HG03378 (cell line): ENCODE data around the gene PRPH2.
"Not testable (repeated sequence)": the region's sequence is repeated elsewhere in the genome, so short reads cannot be mapped to it uniquely, and the experiment has no call there.

Experiments
- ATAC-seq: cut with Tn5 transposase; IDR thresholded peaks from one replicate; pipeline ENCODE4 v1.9.1; 2021; ENCODE audit warnings: mild to moderate bottlenecking, moderate library complexity; ENCODE audit not compliant: unreplicated experiment

Gene PRPH2

GRCh38 chr6:42742116-42742894 is 19.9 kb upstream of the PRPH2 start:
- ATAC-seq, result no peak

GRCh38 chr6:42740725-42741124 is 18.3 kb upstream of the PRPH2 start:
- no peak for ATAC-seq

GRCh38 chr6:42735976-42736375 is 13.6 kb upstream of the PRPH2 start:
- no peak for ATAC-seq

GRCh38 chr6:42733867-42734481 is 11.6 kb upstream of the PRPH2 start:
- ATAC-seq, result not testable (repeated sequence)

GRCh38 chr6:42729731-42730130 is 7.3 kb upstream of the PRPH2 start:
- no peak for ATAC-seq

- no peak for ATAC-seq
Observed at GRCh38 chr6:42727627-42728026, 5.2 kb upstream of the PRPH2 start.

- no peak for ATAC-seq
Observed at GRCh38 chr6:42727087-42727611, 4.8 kb upstream of the PRPH2 start.

- peak; percentile 84 for ATAC-seq
Observed at GRCh38 chr6:42726485-42727086, 4.2 kb upstream of the PRPH2 start.

- ATAC-seq, result no peak
Observed at GRCh38 chr6:42726026-42726425, 3.6 kb upstream of the PRPH2 start.

- ATAC-seq, result no peak
Observed at GRCh38 chr6:42724825-42725224, 2.4 kb upstream of the PRPH2 start.

GRCh38 chr6:42720739-42721138 is 1.7 kb downstream of the PRPH2 start:
- ATAC-seq, result no peak

GRCh38 chr6:42715871-42716270 is 6.5 kb downstream of the PRPH2 start:
- no peak for ATAC-seq

GRCh38 chr6:42714098-42714761 is 8.2 kb downstream of the PRPH2 start:
- no peak for ATAC-seq

- ATAC-seq, result no peak
Observed at GRCh38 chr6:42711930-42712329, 10.5 kb downstream of the PRPH2 start.

GRCh38 chr6:42710316-42710715 is 12.1 kb downstream of the PRPH2 start:
- no peak for ATAC-seq

GRCh38 chr6:42709871-42710270 is 12.5 kb downstream of the PRPH2 start:
- ATAC-seq, result no peak

- ATAC-seq, result no peak
Observed at GRCh38 chr6:42708096-42708495, 14.3 kb downstream of the PRPH2 start.

- no peak for ATAC-seq
Observed at GRCh38 chr6:42707595-42707994, 14.8 kb downstream of the PRPH2 start.

- ATAC-seq, result no peak
Observed at GRCh38 chr6:42704937-42705374, 17.4 kb downstream of the PRPH2 start.

- no peak for ATAC-seq
Observed at GRCh38 chr6:42704251-42704936, 18.0 kb downstream of the PRPH2 start.

GRCh38 chr6:42702786-42703185 is 19.6 kb downstream of the PRPH2 start:
- ATAC-seq, result not testable (repeated sequence)
